ENCODE measurements around the gene USP49. TPM values are rescaled to one million over a fixed set of nuclear protein-coding genes. Genes with fewer than 3 reads are reported as not detected.

Gene USP49
- total and polyA plus RNA-seq, 7 experiments from 2014 or later: 0.44 to 6.0 (median 2.4) TPM

DNA sequence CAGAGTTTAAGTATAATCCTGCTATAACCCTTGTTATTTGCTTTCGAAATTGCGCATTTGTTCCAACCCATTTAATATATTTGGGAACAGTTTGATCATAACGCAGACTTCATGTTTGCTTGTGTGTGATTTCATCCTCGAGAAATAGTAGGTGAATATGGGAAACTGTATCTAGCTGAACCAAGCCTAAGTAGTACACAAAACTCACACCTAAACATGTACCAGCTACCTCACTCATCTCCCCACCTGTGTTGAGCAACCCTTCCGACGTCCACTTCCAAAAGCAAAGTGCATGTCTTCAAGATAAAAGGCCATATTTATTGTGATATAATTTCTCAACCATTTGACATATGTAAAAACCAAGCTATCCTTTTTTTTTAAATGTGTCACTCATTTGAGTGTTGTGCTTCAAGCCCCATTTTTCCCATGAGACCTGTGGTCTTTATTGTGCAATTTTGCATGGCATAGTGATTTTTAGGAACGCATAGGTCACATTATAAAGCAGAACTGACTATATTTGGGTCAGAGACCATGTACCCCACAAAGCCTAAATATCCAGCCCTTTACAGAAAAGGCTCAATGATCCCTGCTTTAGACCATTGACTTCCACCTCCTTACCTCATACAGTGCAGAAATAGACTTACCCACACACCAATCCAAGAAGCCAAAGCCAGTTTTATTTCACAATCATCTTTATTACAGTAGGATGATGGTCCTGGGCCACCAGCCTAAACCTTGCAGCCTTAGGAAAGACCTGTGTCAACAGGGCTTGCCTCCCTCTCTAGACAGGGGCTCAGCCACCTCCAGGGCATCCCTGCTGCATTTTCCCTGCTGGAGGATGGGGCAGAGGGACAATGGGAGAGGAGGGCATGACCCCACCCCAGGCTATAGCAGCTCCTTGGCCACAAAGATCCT lies 39.4 kb upstream of the USP49 start:
- H3K27me3 ChIP-seq (ENCODE audit: control insufficient read depth in 2 of 2, insufficient read depth in 2 of 2, low read length in 2 of 2): no peaks in the 10 kb centered on the region
- no peaks in the 10 kb centered on the region for H3K9me3 ChIP-seq (ENCODE audit: control insufficient read depth in 2 of 3, low read length in 3 of 3)
- H3K27ac Mint-ChIP-seq: peak overlapping the region; percentile 9 to 95 (median 86)
- peak overlapping the region in 5 of 10 donors; percentile 37 to 100 (median 64) for H3K4me3 Mint-ChIP-seq
- H3K36me3 Mint-ChIP-seq: peaks cover 8 to 62% (median 26%) of the 10 kb centered on the region in 5 donors
- H3K36me3 ChIP-seq (ENCODE audit: control insufficient read depth in 2 of 3, insufficient read depth in 3 of 3, low read length in 3 of 3): peaks cover 20 to 76% (median 37%) of the 10 kb centered on the region in 3 experiments
- intact Hi-C loops (cut with micrococcal nuclease): loop anchor here in 1 of 2 donors (5.0 to 10.0 kb wide), 4 partner anchors 38 to 1700 kb away; partner anchors contain the start of genes MAD2L1BP and TOMM6
- H3K27me3 Mint-ChIP-seq: no peaks in the 10 kb centered on the region
- no peak overlapping the region for H3K4me3 ChIP-seq (ENCODE audit: low read length)
- H3K4me1 ChIP-seq (ENCODE audit: control insufficient read depth in 2 of 2, insufficient read depth in 2 of 2, low read length in 2 of 2): peaks cover 46 to 50% of the 10 kb centered on the region in 2 donors
- H3K9me3 Mint-ChIP-seq: peaks cover 0 to under 1% (median 0%) of the 10 kb centered on the region in 11 donors
- DNase-seq (no peak), ATAC-seq (no peak)
- POLR2A ChIA-PET: interaction anchor here (0.6 to 11.8 kb wide), 3 partner anchors 13 to 111 kb away, joined by 4 to 180 read pairs (median 8); partner anchors contain the start of genes BYSL, MED20 and TAF8
- H3K27ac ChIP-seq (ENCODE audit: low read depth, low read length): peak overlapping the region; percentile 76
- CTCF ChIA-PET: interaction anchor here (0.5 to 2.4 kb wide), 6 partner anchors 7 to 617 kb away, joined by 3 to 9 read pairs (median 4); no protein-coding TSS in a partner anchor
- H3K4me1 Mint-ChIP-seq: peaks cover 43 to 70% (median 65%) of the 10 kb centered on the region in 7 donors

DNA sequence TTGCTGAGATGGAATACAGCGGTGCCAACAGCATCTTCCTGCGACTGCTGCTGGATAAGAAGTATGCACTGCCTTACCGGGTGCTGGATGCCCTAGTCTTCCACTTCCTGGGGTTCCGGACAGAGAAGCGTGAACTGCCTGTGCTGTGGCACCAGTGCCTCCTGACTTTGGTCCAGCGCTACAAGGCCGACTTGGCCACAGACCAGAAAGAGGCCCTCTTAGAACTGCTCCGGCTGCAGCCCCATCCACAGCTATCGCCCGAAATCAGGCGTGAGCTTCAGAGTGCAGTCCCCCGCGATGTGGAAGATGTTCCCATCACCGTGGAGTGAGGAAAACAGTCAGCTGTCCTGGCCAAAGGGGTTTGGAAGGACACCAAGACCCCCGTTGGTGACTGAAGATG lies 37.2 kb upstream of the USP49 start:
- peaks cover 20 to 96% (median 45%) of the 10 kb centered on the region in 3 experiments for H3K36me3 ChIP-seq (ENCODE audit: control insufficient read depth in 2 of 3, insufficient read depth in 3 of 3, low read length in 3 of 3)
- Mint-ChIP-seq H3K27me3 (no peaks in the 10 kb centered on the region), H3K36me3 (peaks cover 8 to 50% (median 23%) of the 10 kb centered on the region in 5 donors), H3K9me3 (peaks cover 0 to 2% (median 0%) of the 10 kb centered on the region in 11 donors), H3K4me1 (peaks cover 28 to 59% (median 45%) of the 10 kb centered on the region in 7 donors), H3K27ac (peak overlapping the region; percentile 22 to 85 (median 72)), H3K4me3 (peak overlapping the region in 1 of 10 donors; percentile 30)
- ATAC-seq (no peak), DNase-seq (no peak)
- H3K27me3 ChIP-seq (ENCODE audit: control insufficient read depth in 2 of 2, insufficient read depth in 2 of 2, low read length in 2 of 2): no peaks in the 10 kb centered on the region
- intact Hi-C loops (cut with micrococcal nuclease): loop anchor here in 1 of 2 donors (10.0 kb wide), 1 partner anchor 1702 kb away; the partner anchor contains the start of gene MAD2L1BP
- peaks cover 24 to 29% of the 10 kb centered on the region in 2 donors for H3K4me1 ChIP-seq (ENCODE audit: control insufficient read depth in 2 of 2, insufficient read depth in 2 of 2, low read length in 2 of 2)
- POLR2A ChIA-PET: interaction anchor here (1.1 to 2.1 kb wide), 2 partner anchors 11 to 112 kb away, joined by 4 to 9 read pairs; partner anchors contain the start of genes BYSL and MED20
- no peaks in the 10 kb centered on the region for H3K9me3 ChIP-seq (ENCODE audit: control insufficient read depth in 2 of 3, low read length in 3 of 3)
- H3K27ac ChIP-seq (ENCODE audit: low read depth, low read length): no peak overlapping the region
- CTCF ChIA-PET: interaction anchor here (0.9 to 1.1 kb wide), 2 partner anchors 107 to 112 kb away, joined by 3 read pairs; no protein-coding TSS in a partner anchor
- no peak overlapping the region for H3K4me3 ChIP-seq (ENCODE audit: low read length)

DNA sequence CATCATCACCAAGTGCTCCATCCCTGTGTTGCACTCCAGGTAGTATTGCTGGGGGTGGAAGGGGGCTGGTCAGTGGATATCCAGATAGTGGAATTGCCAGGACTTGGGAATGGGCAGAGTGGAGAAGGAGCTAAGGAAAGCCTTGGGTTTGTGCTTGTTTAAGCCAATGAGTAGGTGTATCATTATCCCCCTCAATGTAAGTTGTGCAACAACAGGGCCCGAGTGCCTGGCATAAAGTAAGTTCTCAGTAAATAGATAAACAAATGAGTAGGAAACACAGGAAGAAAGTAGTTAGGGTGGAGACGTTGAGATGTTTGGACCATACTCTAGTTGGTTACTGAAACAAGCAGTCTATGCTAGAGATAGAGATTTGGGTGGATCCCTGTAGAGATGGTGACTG lies 36.6 kb upstream of the USP49 start:
- Mint-ChIP-seq H3K4me1 (peaks cover 22 to 56% (median 39%) of the 10 kb centered on the region in 7 donors), H3K9me3 (peaks cover 0 to 2% (median 0%) of the 10 kb centered on the region in 11 donors), H3K27me3 (no peaks in the 10 kb centered on the region), H3K36me3 (peaks cover 8 to 50% (median 23%) of the 10 kb centered on the region in 5 donors), H3K27ac (peak overlapping the region; percentile 26 to 85 (median 71)), H3K4me3 (peak overlapping the region in 1 of 10 donors; percentile 30)
- Histone ChIP-seq H3K27me3 (ENCODE audit: control insufficient read depth in 2 of 2, insufficient read depth in 2 of 2, low read length in 2 of 2) (no peaks in the 10 kb centered on the region), H3K9me3 (ENCODE audit: control insufficient read depth in 2 of 3, low read length in 3 of 3) (no peaks in the 10 kb centered on the region), H3K4me3 (ENCODE audit: low read length) (no peak overlapping the region), H3K27ac (ENCODE audit: low read depth, low read length) (no peak overlapping the region), H3K36me3 (ENCODE audit: control insufficient read depth in 2 of 3, insufficient read depth in 3 of 3, low read length in 3 of 3) (peaks cover 16 to 97% (median 48%) of the 10 kb centered on the region in 3 experiments), H3K4me1 (ENCODE audit: control insufficient read depth in 2 of 2, insufficient read depth in 2 of 2, low read length in 2 of 2) (peaks cover 18 to 23% of the 10 kb centered on the region in 2 donors)
- ChIA-PET POLR2A (interaction anchor here (0.6 to 2.1 kb wide), 2 partner anchors 113 to 1667 kb away, joined by 3 to 9 read pairs; no protein-coding TSS in a partner anchor), CTCF (interaction anchor here (0.5 kb wide), 1 partner anchor 110 kb away, joined by 3 read pairs; no protein-coding TSS in a partner anchor)
- DNase-seq (no peak), ATAC-seq (no peak)
- intact Hi-C loops (cut with micrococcal nuclease): loop anchor here in 1 of 2 donors (10.0 kb wide), 1 partner anchor 1703 kb away; the partner anchor contains the start of gene MAD2L1BP

GRCh38 chr6:41929924-41930323 lies 34.7 kb upstream of the USP49 start:
- CTCF ChIA-PET: interaction anchor here (0.8 to 2.0 kb wide), 2 partner anchors 9 kb away, joined by 4 to 14 read pairs; partner anchors contain the start of genes BYSL and MED20
- Mint-ChIP-seq H3K4me1 (peaks cover 10 to 43% (median 30%) of the 10 kb centered on the region in 7 donors), H3K36me3 (peaks cover 8 to 43% (median 20%) of the 10 kb centered on the region in 5 donors), H3K27ac (peak overlapping the region in 4 of 9 donors; percentile 47 to 72 (median 60)), H3K27me3 (no peaks in the 10 kb centered on the region), H3K9me3 (peaks cover 0 to 2% (median 0%) of the 10 kb centered on the region in 11 donors), H3K4me3 (no peak overlapping the region)
- Histone ChIP-seq H3K4me1 (ENCODE audit: control insufficient read depth in 2 of 2, insufficient read depth in 2 of 2, low read length in 2 of 2) (peaks cover 0 to 5% of the 10 kb centered on the region in 2 donors), H3K27ac (ENCODE audit: low read depth, low read length) (peak overlapping the region; percentile 7), H3K9me3 (ENCODE audit: control insufficient read depth in 2 of 3, low read length in 3 of 3) (no peaks in the 10 kb centered on the region), H3K36me3 (ENCODE audit: control insufficient read depth in 2 of 3, insufficient read depth in 3 of 3, low read length in 3 of 3) (peaks cover 2 to 78% (median 39%) of the 10 kb centered on the region in 3 experiments), H3K27me3 (ENCODE audit: control insufficient read depth in 2 of 2, insufficient read depth in 2 of 2, low read length in 2 of 2) (no peaks in the 10 kb centered on the region), H3K4me3 (ENCODE audit: low read length) (no peak overlapping the region)
- DNase-seq: no peak
- POLR2A ChIA-PET: interaction anchor here (1.1 to 1.8 kb wide), 4 partner anchors 9 to 121 kb away, joined by 3 to 6 read pairs (median 5); partner anchors contain the start of genes BYSL and MED20
- intact Hi-C loops (cut with micrococcal nuclease): loop anchor here (10.0 kb wide), 2 partner anchors 815 to 1705 kb away; partner anchors contain the start of genes MAD2L1BP (in 1 of the 2) and TBCC (in 1 of the 2)
- no peak for ATAC-seq

GRCh38 chr6:41927253-41927652 lies 32.1 kb upstream of the USP49 start:
- peaks cover 0 to 53% (median 28%) of the 10 kb centered on the region in 3 experiments for H3K36me3 ChIP-seq (ENCODE audit: control insufficient read depth in 2 of 3, insufficient read depth in 3 of 3, low read length in 3 of 3)
- no peak for ATAC-seq
- H3K4me3 ChIP-seq (ENCODE audit: low read length): no peak overlapping the region
- no peaks in the 10 kb centered on the region for H3K9me3 ChIP-seq (ENCODE audit: control insufficient read depth in 2 of 3, low read length in 3 of 3)
- Mint-ChIP-seq H3K27ac (peak overlapping the region in 8 of 9 donors; percentile 53 to 86 (median 72)), H3K4me3 (no peak overlapping the region), H3K27me3 (no peaks in the 10 kb centered on the region), H3K9me3 (peaks cover 0 to 9% (median 0%) of the 10 kb centered on the region in 11 donors), H3K4me1 (peaks cover 20 to 50% (median 37%) of the 10 kb centered on the region in 7 donors), H3K36me3 (peaks cover 0 to 36% (median 13%) of the 10 kb centered on the region in 5 donors)
- intact Hi-C loops (cut with micrococcal nuclease): loop anchor here in 1 of 2 donors (10.0 kb wide), 1 partner anchor 818 kb away; the partner anchor contains the start of gene TBCC
- no peaks in the 10 kb centered on the region for H3K27me3 ChIP-seq (ENCODE audit: control insufficient read depth in 2 of 2, insufficient read depth in 2 of 2, low read length in 2 of 2)
- DNase-seq: no peak
- ChIA-PET POLR2A (interaction anchor here (0.5 to 4.8 kb wide), 5 partner anchors 9 to 119 kb away, joined by 3 to 22 read pairs (median 4); no protein-coding TSS in a partner anchor), CTCF (interaction anchor here (0.6 to 1.9 kb wide), 3 partner anchors 9 to 219 kb away, joined by 3 to 9 read pairs (median 3); no protein-coding TSS in a partner anchor)
- H3K27ac ChIP-seq (ENCODE audit: low read depth, low read length): peak overlapping the region; percentile 23
- peaks cover 7 to 9% of the 10 kb centered on the region in 2 donors for H3K4me1 ChIP-seq (ENCODE audit: control insufficient read depth in 2 of 2, insufficient read depth in 2 of 2, low read length in 2 of 2)

All from naive thymus-derived CD4-positive, alpha-beta T cell (primary cell).